Muscle of leg (tissue), 11 donors: ENCODE measurements around the gene CSAG1. TPM values are rescaled to one million over a fixed set of nuclear protein-coding genes. Genes with fewer than 3 reads are reported as not detected.
"Not testable (repeated sequence)": the region's sequence is repeated elsewhere in the genome, so short reads cannot be mapped to it uniquely, and the experiment has no call there.

Source experiments
- DNase-seq: peaks from one replicate; pipeline ENCODE4 v3.0.0; 2013
- H3K27ac ChIP-seq: one replicate; pipeline ENCODE4 v1.5.1; 2013; ENCODE audit warnings: mild to moderate bottlenecking, low read length, control low read depth
- H3K27me3 ChIP-seq: one replicate; pipeline ENCODE4 v1.6.1; 2013; ENCODE audit warnings: low read length; ENCODE audit not compliant: control insufficient read depth, insufficient read depth
- H3K36me3 ChIP-seq: one replicate; pipeline ENCODE4 v1.6.1; 2013; ENCODE audit warnings: low read length; ENCODE audit not compliant: control insufficient read depth, insufficient read depth
- H3K4me1 ChIP-seq: one replicate; pipeline ENCODE4 v1.6.1; 2013; ENCODE audit warnings: low read length; ENCODE audit not compliant: control insufficient read depth, insufficient read depth
- H3K4me3 ChIP-seq: one replicate; pipeline ENCODE4 v1.5.1; 2013; ENCODE audit warnings: low read length, control low read depth
- H3K9me3 ChIP-seq: replicated peaks from 2 replicates; pipeline ENCODE4 v1.6.1; 2013; ENCODE audit warnings: low read depth, low read length; ENCODE audit not compliant: control insufficient read depth
- WGBS: methylation state at CpG from one replicate; pipeline ENCODE4 v1.1.5; 2013; ENCODE audit warnings: missing lambda C conversion rate; ENCODE audit not compliant: insufficient coverage; 5-methylcytosine and 5-hydroxymethylcytosine counted together
- polyA plus RNA-seq, 8 donors: library from polyadenylated mRNA; unstranded; fragments of 120-200 nt; gene quantifications; one replicate each; pipeline versions ENCODE4 v1.2.1 to v1.2.3, GENCODE V29; 2013; ENCODE audit warnings: inconsistent platforms in 1 of 8, low replicate concordance in 1 of 8; ENCODE audit not compliant: insufficient read length in 8 of 8, insufficient read depth in 1 of 8
- total RNA-seq: library from RNA; stranded (reverse); fragments of 120-200 nt; gene quantifications from one replicate; pipeline ENCODE4 v1.2.4, GENCODE V29; 2013

Gene CSAG1
- total and polyA plus RNA-seq, 9 donors, result not detected

- not testable (repeated sequence) for H3K4me1 ChIP-seq, H3K9me3 ChIP-seq, H3K27me3 ChIP-seq, H3K27ac ChIP-seq, DNase-seq, H3K4me3 ChIP-seq, H3K36me3 ChIP-seq
- WGBS, result no CpG with 5 or more reads among the region's 34 CpGs
Measured at GRCh38 chrX:152697952-152698931, 35.3 kb downstream of the CSAG1 start, which contains the start of gene MAGEA3. Gene MAGEA3, plus strand, starts transcription at chrX:152698794. Its CDS starts 2,039 bp downstream, at chrX:152700833.

GRCh38 chrX:152681012-152681411 is 52.5 kb downstream of the CSAG1 start:
- no CpG with 5 or more reads among the region's 3 CpGs for WGBS
- not testable (repeated sequence) for H3K9me3 ChIP-seq, H3K36me3 ChIP-seq

More at GRCh38 chrX:152681012-152681411, 52.5 kb downstream of the CSAG1 start:
- H3K27me3 ChIP-seq, DNase-seq, H3K27ac ChIP-seq, H3K4me3 ChIP-seq, H3K4me1 ChIP-seq: not testable (repeated sequence)

Other genes starting within 250 kb of the CSAG1 start
- gene GABRQ, start 95.8 kb downstream of the CSAG1 start, total RNA-seq, result 1.2 TPM
- gene GABRQ, start 95.8 kb downstream of the CSAG1 start, polyA plus RNA-seq, result 1 to 10 TPM; 1.1 to 2.5 (median 1.9) TPM
- not detected for gene MAGEA3, start 34.9 kb downstream of the CSAG1 start, total RNA-seq
- gene MAGEA3, start 34.9 kb downstream of the CSAG1 start, polyA plus RNA-seq, result not detected
- gene CSAG2, start 24.4 kb downstream of the CSAG1 start, total RNA-seq, result not detected
- not detected for gene CSAG2, start 24.4 kb downstream of the CSAG1 start, polyA plus RNA-seq
- gene MAGEA2B, start 19.1 kb downstream of the CSAG1 start, total RNA-seq, result not detected
- not detected for gene MAGEA2B, start 19.1 kb downstream of the CSAG1 start, polyA plus RNA-seq
- not detected for gene MAGEA12, start within 50 bp of the CSAG1 start, total RNA-seq
- not detected for gene MAGEA12, start within 50 bp of the CSAG1 start, polyA plus RNA-seq
- not detected for gene MAGEA2, start 20.1 kb upstream of the CSAG1 start, total RNA-seq
- gene MAGEA2, start 20.1 kb upstream of the CSAG1 start, polyA plus RNA-seq, result not detected
- not detected for gene CSAG3, start 25.5 kb upstream of the CSAG1 start, total RNA-seq
- not detected for gene CSAG3, start 25.5 kb upstream of the CSAG1 start, polyA plus RNA-seq
- not detected for gene MAGEA6, start 36.0 kb upstream of the CSAG1 start, total RNA-seq
- under 1 TPM in 2 of 8 donors, not detected in 6; 0.06 to 0.10 TPM for gene MAGEA6, start 36.0 kb upstream of the CSAG1 start, polyA plus RNA-seq
- gene CETN2, start 97.0 kb upstream of the CSAG1 start, total RNA-seq, result 35.5 TPM
- 10 to 100 TPM; 31.3 to 40.2 (median 33.0) TPM for gene CETN2, start 97.0 kb upstream of the CSAG1 start, polyA plus RNA-seq
- 6.8 TPM for gene NSDHL, start 97.3 kb upstream of the CSAG1 start, total RNA-seq
- 10 to 100 TPM; 11.7 to 18.1 (median 13.6) TPM for gene NSDHL, start 97.3 kb upstream of the CSAG1 start, polyA plus RNA-seq
- 18.3 TPM for gene ZNF185, start 164.3 kb upstream of the CSAG1 start, total RNA-seq
- 10 to 100 TPM in 7 of 8 donors, 1 to 10 TPM in 1; 8.1 to 98.7 (median 17.4) TPM for gene ZNF185, start 164.3 kb upstream of the CSAG1 start, polyA plus RNA-seq